GM21717 (cell line): ENCODE measurements around the gene MON1A.

Source experiments
- ATAC-seq: cut with Tn5 transposase; IDR thresholded peaks from one replicate; pipeline ENCODE4 v1.9.1; 2021; ENCODE audit warnings: mild to moderate bottlenecking, moderate library complexity; ENCODE audit not compliant: unreplicated experiment

The MON1A gene

DNA sequence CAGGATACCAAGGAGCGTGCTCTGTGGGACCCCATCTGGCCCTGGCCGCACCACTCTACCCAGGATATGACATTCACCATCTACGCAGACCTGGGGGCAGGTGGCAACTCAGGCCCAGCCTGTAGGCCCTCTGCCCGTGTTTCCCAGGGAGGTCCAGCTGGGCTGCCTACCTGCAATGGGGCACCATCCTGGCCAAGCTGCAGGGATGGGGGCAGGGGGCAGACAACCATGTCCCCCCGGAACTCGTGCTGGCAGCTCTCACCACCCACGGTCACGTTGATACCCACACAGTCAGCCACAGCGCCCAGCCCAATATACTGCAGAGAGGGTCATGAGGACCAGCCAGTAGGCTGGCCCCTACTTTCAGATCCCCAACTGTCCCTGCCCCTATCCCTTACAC lies 33.8 kb downstream of the MON1A start:
- ATAC-seq, result no peak

DNA sequence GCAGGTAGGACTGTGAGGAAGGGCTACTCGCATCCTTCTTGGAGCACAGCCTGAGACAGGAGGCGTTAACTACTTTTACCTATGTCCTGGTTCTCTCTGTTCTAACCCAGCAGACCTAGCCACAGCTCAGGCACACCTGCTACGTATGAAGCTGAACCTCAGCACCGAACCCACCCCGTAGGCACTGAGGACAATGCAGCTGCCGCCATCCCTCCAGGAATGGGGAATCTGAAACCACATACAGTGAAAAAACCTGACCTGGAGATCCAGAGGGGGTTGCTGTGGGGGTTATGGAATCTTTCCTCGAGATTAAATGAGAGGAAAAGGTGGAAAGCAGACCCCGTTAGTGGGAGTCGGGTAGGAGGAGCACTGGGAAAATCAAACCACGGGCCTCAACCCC lies 40.3 kb downstream of the MON1A start:
- ATAC-seq, result no peak

DNA sequence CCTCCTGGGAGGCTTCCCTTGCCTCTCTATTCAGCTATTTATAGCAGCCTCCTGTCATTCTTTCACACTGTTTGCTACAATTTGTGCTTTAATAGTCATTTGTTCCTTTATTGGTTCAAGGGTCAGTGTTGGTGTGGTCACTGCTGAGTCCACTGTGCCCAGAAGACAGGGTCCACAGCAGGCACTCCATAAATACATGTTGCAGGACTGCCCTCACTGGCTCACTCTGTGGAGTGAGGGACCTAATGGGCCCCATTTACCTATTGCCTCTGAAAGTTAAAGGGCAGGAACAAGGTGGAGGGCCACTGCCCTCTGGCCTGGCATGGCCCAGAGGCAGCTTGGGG lies 42.7 kb downstream of the MON1A start:
- ATAC-seq, result no peak

DNA sequence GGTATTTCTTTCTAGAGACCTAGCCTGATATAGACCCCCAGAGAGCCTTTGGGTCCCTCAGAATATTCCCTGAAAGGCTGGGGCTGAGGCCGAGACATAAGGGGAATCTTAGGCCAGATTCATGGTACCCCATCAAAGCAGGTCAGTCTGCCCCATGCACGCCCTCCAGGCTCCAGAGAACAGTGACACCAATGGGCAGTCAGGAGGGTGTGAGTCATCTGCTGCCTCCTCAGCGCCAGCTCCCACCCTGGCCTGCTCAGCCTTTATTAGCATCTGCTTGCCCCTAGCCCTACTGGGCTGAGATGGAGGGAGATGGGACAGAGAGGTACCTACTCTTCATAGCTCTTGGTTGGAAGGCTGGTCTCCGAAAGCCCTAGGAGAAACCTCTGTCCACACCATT lies 45.6 kb downstream of the MON1A start:
- no peak for ATAC-seq

DNA sequence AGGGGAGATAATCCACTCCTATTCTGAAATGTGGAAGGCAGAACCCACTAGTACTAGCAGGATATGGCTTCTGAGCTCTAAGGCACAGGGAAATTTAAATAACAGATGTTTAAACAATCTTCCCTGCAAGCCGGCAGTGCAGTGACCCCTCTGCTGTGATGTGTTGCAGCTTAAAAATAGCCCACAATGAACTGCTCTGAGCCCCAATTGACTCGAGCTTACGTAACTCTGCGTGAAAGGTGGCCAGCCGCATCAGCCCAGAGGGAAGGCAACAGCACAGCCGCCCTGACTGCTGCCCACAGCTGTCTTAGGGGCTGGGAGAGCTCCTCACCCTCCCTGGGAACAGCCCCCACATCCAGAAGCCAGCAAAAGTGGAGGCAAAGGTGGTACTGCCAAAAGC lies 47.4 kb downstream of the MON1A start:
- ATAC-seq, result no peak

DNA sequence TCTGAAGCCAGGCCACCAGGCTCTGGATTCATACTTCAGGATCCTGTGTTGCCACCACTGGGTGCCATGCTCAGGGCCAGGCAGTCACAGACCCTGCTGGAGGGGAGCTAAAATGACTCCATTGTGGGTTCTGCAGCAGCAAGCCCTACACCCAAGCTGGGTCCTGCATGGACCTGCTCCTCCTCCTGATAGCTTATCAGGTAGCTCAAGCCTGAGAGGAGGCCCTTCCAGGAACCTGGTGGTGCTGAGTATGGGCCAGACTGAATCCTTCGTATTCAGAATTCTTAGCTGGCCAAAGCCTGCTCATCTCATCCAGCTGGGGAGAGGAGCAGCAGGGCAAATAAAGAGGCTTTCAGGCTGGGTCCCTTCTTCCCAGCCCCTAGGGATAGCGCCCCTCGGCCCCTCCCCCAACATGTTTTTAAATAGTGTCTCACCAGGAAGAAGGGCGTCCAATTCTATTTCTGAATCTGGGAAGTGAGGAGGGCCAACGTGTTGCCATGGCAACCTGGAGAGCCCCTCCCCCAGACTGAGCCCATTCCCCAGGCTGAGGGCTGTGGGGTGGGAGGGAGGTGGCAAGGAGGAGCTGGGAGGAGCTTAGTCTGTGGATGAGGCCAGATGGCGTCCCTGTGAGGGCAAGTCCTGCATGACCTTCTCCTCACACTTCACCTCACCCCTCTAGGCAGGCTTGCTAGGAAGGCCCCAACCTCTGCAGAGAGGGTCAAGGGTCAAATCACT lies 48.9 kb downstream of the MON1A start:
- no peak for ATAC-seq

DNA sequence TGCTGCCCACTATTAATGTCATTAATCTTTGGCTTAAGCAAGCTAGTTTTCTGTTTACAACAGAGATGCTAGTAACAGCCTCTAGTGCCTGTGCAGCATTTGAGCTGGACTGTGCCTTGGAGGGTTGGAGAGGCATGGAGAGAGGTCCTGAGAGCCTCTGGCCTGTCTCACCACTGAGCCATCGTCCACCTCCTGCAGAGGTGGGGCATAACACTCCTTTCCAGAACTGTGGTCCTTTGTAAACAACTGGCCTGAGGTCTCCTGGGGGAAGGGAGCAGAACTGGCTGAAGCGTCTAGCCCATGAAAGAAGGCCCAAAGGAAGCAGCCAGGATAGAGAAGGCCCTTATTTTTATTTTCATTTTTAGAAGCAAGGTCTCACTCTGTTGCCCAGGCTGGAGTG lies 49.9 kb downstream of the MON1A start:
- no peak for ATAC-seq

DNA sequence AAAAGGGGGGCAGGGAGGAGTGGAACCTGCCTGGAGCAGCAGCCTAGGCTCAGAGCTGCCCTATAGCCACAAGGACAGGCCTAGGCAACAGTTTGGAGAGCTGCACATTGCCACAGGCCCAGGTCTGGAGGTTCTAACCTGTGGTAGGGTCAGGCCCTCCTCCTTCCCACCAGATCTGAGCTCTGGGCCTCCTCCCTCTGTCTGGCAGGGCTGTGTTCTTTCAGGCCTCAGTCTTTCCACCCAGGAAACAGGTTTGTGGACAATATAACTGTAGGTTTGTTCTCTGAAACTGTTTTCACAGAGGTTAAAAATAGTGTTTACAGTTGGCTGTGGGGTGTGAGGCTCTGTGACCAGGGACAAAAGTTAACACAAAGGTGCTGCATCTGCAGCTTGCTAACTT lies 50.9 kb downstream of the MON1A start:
- ATAC-seq, result no peak

DNA sequence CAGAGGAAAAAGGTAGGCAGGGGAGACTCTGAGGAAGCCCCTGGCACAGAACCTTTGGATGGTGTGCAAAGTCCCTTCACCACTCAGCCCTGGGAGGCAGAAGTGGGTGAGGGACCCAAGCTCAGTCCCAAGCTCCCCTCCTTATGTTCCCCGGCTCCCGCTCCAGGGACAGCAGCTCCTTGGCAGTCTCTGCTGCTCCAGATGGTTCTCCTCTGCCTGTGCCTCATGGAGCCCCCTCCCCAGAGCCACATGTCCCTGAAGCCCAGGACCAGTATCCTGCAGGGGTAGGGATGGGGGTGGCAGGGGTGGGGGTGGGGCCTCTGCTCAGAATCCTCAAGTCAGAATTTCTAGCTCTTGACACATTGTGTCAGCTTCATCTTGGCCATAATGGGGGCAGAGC lies 51.9 kb downstream of the MON1A start:
- ATAC-seq, result no peak

DNA sequence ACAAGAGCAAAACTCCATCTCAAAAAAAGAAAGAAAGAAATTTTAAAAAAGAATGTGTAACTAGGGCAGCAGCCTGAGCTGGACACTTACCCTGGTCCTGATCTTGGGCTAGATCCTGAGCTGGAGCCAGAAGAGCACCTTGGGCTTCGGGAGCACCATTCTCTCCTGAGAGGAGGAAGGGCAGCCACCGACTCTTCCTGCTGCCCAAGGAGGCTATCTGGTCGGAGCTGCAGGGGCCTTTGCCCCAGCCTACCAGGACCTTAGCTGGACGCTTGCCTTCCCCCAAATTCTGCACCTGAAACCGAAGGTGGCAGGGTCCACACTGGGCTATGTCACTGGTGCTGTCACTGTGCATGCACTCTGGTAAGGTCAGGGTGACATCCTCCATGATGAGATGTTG lies 53.0 kb downstream of the MON1A start:
- ATAC-seq, result no peak

DNA sequence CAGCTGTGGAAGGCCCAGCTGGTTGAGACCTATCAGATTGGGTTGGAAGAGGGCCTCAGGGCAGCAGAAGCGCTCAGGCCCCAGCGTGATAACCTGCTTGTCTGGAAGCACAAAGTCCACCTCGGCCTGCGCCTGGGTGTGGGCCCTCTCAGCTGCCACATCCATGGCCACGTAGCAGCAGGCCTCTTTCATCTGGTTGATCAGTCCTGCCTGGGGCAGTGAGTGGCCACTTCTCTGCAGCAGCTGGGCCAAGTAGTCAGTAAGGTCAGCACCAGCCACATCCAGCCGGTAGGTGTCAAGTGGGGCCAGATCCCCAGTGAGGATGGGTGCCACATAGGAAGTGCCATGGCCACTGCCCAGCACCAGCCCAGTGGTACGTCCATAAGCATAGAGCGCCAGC lies 56.0 kb downstream of the MON1A start:
- no peak for ATAC-seq

DNA sequence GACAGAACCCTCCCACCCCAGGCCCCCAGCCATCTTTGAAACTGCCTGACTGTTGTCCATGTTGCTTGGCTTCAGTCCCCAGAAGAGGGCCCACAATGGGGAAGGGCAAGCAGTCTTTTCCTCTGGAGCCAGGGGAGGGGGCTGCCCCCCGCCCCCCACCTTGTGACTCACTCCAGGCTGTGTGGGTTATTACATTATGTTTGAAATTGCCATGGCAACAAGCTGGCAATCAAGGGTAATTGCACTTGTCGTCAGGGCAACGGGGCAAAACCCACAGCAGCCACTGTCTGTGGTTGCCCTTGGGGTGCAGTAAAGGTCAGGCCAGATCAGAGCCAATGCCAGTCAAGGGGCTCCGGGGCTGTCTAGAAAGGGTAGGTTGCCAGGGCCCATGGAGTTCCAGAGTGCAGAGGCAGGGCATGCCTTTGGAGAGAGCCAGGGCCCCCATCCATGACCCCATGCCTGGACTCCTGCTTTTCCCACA lies 56.8 kb downstream of the MON1A start:
- ATAC-seq, result no peak

DNA sequence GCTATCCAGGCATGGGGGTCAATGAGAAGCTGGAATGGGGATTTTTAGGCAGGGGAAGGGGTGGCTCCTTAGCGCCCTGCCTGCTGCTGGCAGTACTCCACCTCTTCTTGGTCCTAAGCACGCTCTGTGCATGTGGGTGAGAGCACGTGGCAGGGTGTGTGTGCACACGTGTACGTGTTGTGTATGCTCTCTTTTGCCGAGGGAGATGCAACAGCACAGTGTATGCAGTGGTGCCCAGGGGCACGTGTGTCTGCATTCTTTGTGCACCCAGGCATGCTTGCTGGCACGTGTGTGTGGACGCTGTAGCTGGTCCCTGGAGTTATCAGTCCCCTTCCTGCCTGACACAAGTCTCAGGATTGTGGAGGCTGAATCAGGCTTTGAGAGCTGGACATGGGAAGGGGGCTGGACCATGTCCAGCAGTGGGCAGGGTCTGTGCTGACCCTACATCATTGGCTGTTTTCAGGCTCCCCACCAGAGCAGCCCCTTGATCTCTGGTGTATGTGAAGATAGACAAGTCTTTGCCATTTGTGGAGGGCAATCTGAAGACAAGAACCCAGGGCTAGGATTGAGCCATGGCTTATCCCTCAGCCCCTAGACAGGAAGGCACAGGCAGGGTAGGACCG lies 58.0 kb downstream of the MON1A start:
- no peak for ATAC-seq

DNA sequence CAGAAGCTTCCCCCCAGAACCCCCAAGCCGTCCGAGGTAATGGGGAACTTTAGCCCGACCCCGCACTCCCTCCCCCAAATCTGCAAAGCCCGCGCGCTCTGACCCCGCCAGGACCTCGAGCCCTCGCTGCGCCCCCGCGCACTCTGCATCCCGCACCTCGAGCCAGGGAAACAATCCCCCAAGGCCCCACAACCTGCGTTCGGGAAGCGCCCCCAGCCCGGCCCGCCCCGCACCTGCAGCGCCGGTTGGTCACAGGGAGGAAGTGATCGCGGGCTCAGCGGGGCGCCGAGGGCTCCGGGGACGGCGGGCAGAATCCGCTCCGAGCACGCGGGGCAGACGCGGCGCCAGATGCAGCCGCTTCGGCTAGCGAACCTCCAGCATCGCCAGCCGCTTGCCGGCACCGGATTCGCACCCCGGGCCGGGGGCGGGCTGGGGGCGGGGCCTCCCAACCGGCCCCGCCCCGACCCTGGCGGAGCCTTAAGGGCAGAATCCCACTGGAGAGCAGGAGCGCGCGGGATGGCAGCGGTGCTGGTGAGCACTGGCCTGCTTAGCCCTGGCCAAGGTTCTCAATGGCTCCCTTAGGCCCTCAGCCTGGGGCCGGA lies 60.0 kb downstream of the MON1A start, which contains the start of gene CAMKV:
Gene CAMKV (minus strand): TSS at position 382 of the 602 bp plus-strand sequence. CDS start 7,518 bp downstream, outside the sequence.
- ATAC-seq, result no peak

DNA sequence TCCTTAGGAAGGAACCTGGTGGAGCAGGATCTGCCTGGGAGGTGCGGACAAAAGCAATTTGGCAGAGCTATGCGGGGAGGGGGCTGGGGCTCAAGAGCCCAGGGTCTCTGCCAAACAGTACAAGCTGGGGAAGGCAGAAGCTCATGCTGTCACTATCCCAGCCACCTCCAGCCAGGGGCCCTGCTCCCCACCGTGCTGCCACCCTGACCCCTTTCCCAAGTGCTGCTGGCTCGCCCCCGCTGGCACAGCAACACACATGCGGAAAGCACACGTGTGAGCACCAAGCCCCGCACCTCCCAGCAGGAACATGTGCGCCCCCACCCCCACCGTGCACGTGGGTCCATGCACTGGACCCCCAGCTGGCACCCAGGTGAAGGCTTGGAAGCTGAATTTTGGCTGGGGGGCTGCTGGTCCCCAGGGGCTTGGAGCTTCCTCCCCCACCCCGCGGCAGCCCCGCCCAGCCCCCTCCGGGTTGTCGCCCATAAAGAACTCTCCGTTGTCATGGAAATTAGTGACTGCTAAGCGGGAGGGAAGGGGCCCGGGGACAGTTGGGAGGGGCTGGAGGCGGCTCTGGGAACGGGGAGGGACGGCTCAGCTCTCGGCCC lies 60.6 kb downstream of the MON1A start:
- ATAC-seq, result no peak

DNA sequence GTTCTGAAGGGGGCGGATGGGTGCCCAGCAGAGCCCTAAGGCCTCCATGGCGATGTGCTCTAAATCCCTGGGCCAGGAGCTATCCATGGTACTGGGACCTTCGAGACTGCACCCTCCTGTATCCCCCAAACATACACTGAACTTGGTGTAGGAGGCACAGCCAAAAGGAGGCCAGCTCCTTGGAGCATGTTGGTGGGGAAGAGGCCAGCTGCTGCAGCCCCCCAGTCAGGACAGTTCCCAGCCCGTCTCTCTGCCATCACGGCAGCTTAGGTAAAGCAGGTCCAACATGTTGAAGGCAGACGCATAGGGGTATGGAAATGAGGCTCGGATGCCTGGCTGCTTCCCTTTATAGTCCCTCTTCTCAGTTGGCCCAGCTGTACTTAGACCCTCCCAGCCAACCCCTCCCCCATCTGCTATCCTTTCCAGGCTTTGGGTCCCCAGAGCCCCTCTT lies 61.7 kb downstream of the MON1A start:
- no peak for ATAC-seq

DNA sequence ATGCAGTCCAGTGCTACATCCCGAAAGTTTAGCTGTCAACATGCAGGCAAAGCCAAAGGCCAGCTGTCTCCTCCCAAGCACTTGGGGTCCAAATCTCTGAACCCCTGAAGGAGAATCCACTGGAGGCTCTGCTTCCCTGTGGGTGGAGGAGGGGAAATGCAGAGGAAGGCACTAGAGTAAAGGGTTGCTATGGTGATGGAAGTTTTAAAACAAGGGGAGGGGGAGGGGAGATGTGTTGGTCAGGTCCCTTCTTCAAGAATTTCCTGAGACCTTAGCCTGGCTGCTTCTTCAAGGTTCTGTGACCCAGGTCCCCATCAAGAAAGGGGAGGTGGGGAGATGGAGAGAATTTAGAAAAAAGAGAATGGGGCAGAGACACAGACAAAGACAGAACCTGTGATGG lies 62.2 kb downstream of the MON1A start:
- no peak for ATAC-seq

DNA sequence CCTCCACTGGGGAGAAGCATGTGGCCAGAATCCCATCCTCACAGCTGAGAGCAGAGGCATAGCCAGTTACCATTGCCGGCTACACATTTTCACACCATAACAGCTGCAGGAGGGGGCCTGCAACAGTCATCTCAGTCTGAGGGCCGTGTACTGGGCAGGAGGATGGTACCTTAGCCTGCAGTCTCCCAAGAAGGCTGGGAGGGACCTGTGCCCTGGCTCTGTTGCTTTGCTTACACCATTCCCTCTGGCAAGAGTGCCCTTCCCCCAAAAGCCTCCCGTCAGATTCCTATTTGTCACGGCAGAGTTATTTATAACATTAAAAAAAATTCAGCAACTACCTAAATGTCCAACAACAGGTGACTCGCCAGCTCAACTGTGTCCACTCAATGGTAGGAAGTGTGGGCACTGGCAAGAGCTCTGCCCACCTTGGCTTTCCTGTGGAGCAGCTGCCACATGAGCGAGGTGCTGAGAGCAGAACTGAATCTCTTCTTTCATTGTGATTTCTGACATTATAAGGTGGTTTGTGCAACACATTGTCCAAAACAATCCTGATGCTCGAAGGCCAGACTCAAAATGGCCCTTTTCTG lies 64.3 kb downstream of the MON1A start:
- ATAC-seq, result no peak

DNA sequence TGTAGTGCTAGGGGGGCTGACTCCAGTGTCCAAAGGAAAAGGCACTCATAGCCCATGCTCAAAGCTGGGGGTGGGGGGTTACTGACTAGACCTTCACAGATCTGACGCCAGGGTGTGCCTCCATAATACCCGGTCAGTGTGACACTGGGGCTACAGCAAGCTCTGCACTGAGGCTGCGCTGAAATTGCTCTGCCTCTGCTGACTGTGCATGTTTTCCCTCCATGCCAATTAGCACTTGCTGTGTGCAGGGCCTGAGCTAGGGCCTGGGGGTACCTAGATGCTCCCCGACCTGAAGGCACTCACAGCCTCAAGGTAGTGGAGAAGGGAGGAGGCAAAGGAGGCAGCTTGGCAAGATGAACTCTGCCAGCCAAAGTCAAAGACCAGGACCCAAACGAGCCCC lies 65.1 kb downstream of the MON1A start:
- ATAC-seq, result no peak

DNA sequence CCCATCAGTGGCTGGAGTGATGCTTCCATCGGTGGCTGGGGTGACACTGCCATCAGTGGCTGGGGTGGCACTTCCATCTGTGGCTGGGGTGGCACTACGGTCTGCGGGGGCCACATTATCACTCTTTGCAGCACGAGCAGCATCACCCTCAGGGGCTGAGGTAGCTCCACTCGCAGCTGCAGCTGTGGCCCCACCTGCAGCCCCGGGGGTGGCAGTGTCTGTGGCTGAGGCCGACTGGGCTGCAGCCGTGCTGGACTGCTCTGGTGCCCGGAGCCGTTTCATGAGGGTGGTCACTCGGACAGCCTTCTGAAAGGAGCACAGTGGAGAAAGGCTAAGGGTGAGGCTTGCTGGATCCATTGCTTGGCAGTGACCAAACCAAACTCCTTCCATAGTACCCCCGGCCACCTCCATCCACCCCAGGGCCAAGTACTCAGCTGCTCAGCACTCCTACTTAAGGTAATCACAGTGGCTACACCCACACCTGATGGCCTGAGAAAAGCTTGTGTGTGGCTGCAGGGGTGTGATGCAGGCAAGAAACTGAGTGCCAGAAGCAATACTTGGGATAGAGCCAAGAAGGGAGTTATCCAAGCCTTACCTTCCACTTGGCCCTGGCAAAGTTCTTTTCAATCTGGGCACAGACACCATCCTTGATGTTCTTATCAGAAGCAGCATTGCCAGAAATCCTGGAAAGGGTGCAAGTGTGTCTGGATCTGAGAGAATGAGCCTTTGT lies 69.9 kb downstream of the MON1A start:
- no peak for ATAC-seq
